ENCODE measurements around the gene TREML2.

- no peak for TF ChIP-seq RAD21 (IDR thresholded peaks at IDR 0.05; ENCODE audit: low read depth)
- TF ChIP-seq POLR2AphosphoS5 (IDR thresholded peaks at IDR 0.05; ENCODE audit: low read depth, low read length) = no peak
These were observed 27.1 kb upstream of the TREML2 start, which contains the start of gene TREML4 for GRCh38 chr6:41228096-41228495.
